Stomach smooth muscle (tissue), 2 donors: ENCODE measurements around the gene TMEM269.
"Not testable (repeated sequence)": the region's sequence is repeated elsewhere in the genome, so short reads cannot be mapped to it uniquely, and the experiment has no call there.

ENCODE experiments used
- H3K27ac ChIP-seq: one replicate; pipeline ENCODE4 v1.7.0; 2013; ENCODE audit warnings: mild to moderate bottlenecking, low read length, inconsistent platforms
- H3K27me3 ChIP-seq, 2 donors: one replicate each; pipeline ENCODE4 v1.7.0; 2013; ENCODE audit warnings: low read length in 2 of 2; ENCODE audit not compliant: insufficient read depth in 2 of 2, control insufficient read depth in 1 of 2
- H3K36me3 ChIP-seq, 2 donors: one replicate each; pipeline ENCODE4 v1.7.0; 2013; ENCODE audit warnings: low read length in 2 of 2; ENCODE audit not compliant: control insufficient read depth in 2 of 2, insufficient read depth in 2 of 2
- H3K4me1 ChIP-seq: one replicate; pipeline ENCODE4 v1.7.0; 2013; ENCODE audit warnings: low read length; ENCODE audit not compliant: control insufficient read depth, insufficient read depth
- H3K4me3 ChIP-seq, 2 donors: one replicate each; pipeline ENCODE4 v1.7.0; 2013; ENCODE audit warnings: low read length in 2 of 2
- H3K9ac ChIP-seq, 2 donors: one replicate each; pipeline ENCODE4 v1.7.0; 2013; ENCODE audit warnings: low read length in 2 of 2, mild to moderate bottlenecking in 1 of 2
- H3K9me3 ChIP-seq, 2 donors: one replicate each; pipeline ENCODE4 v1.7.0; 2013; ENCODE audit warnings: low read length in 2 of 2; ENCODE audit not compliant: control insufficient read depth in 2 of 2
- donor health status: healthy.
- donor health status: Pancreatic carcinoma.

TMEM269 gene

GRCh38 chr1:42748461-42749410, 36.1 kb upstream of the TMEM269 start:
- H3K4me3 ChIP-seq, result no peak overlapping the region
- peaks cover 24 to 48% of the 10 kb centered on the region in 2 donors for H3K36me3 ChIP-seq
- H3K9me3 ChIP-seq, result no peaks in the 10 kb centered on the region
- H3K27me3 ChIP-seq, result no peaks in the 10 kb centered on the region
- no peaks in the 10 kb centered on the region for H3K4me1 ChIP-seq
- no peak overlapping the region for H3K9ac ChIP-seq
- H3K27ac ChIP-seq, result no peak overlapping the region

GRCh38 chr1:42750041-42750440, 34.8 kb upstream of the TMEM269 start:
- Histone ChIP-seq H3K9me3 (no peaks in the 10 kb centered on the region), H3K9ac (no peak overlapping the region), H3K4me1 (no peaks in the 10 kb centered on the region), H3K4me3 (no peak overlapping the region), H3K27me3 (no peaks in the 10 kb centered on the region), H3K27ac (no peak overlapping the region), H3K36me3 (peaks cover 37 to 59% of the 10 kb centered on the region in 2 donors)

DNA sequence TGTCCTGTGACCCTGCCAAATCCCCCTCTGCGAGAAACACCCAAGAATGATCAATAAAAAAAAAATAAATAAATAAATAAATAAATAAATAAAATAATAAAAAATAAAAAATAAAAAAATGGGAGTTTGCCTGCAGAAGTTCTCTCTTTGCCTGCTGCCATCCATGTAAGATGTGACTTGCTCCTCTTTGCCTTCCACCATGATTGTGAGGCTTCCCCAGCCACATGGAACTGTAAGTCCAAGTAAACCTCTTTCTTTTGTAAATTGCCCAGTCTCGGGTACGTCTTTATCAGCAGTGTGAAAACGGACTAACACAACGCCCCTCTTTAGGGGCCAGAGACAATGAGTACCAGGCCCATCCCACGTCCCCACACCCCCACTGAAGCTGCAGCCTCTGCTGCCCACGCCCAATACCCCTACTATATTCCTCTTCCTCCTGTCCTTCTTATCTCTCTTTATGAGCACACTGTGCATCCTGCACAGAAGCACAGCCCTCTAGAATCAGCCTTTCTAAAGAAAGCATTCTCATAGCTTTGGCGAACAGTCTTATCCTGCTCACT, 33.2 kb upstream of the TMEM269 start:
- H3K9me3 ChIP-seq, H3K27ac ChIP-seq, H3K4me1 ChIP-seq, H3K27me3 ChIP-seq, H3K9ac ChIP-seq, H3K4me3 ChIP-seq: not testable (repeated sequence)
- H3K36me3 ChIP-seq, result peaks cover 52 to 65% of the 10 kb centered on the region in 2 donors

GRCh38 chr1:42752284-42752683, 32.5 kb upstream of the TMEM269 start:
- peaks cover 53 to 64% of the 10 kb centered on the region in 2 donors for H3K36me3 ChIP-seq
- H3K4me3 ChIP-seq, result no peak overlapping the region
- no peaks in the 10 kb centered on the region for H3K4me1 ChIP-seq
- no peak overlapping the region for H3K27ac ChIP-seq
- no peaks in the 10 kb centered on the region for H3K27me3 ChIP-seq
- no peaks in the 10 kb centered on the region for H3K9me3 ChIP-seq
- H3K9ac ChIP-seq, result no peak overlapping the region

GRCh38 chr1:42753070-42753469, 31.7 kb upstream of the TMEM269 start:
- Histone ChIP-seq H3K9ac (no peak overlapping the region), H3K4me1 (no peaks in the 10 kb centered on the region), H3K4me3 (no peak overlapping the region), H3K9me3 (no peaks in the 10 kb centered on the region), H3K27me3 (no peaks in the 10 kb centered on the region), H3K27ac (no peak overlapping the region), H3K36me3 (peaks cover 56 to 68% of the 10 kb centered on the region in 2 donors)

GRCh38 chr1:42756956-42757891, 27.6 kb upstream of the TMEM269 start:
- Histone ChIP-seq H3K36me3 (peaks cover 57 to 59% of the 10 kb centered on the region in 2 donors), H3K9me3 (no peaks in the 10 kb centered on the region), H3K27me3 (no peaks in the 10 kb centered on the region), H3K4me1 (no peaks in the 10 kb centered on the region), H3K27ac (no peak overlapping the region), H3K4me3 (no peak overlapping the region), H3K9ac (no peak overlapping the region)

- H3K9me3 ChIP-seq, result no peaks in the 10 kb centered on the region
- H3K36me3 ChIP-seq, result peaks cover 50 to 53% of the 10 kb centered on the region in 2 donors
- H3K4me1 ChIP-seq, result no peaks in the 10 kb centered on the region
- H3K4me3 ChIP-seq, result no peak overlapping the region
- no peak overlapping the region for H3K27ac ChIP-seq
- no peak overlapping the region for H3K9ac ChIP-seq
- no peaks in the 10 kb centered on the region for H3K27me3 ChIP-seq
Measured at GRCh38 chr1:42757892-42758275, 26.9 kb upstream of the TMEM269 start.

DNA sequence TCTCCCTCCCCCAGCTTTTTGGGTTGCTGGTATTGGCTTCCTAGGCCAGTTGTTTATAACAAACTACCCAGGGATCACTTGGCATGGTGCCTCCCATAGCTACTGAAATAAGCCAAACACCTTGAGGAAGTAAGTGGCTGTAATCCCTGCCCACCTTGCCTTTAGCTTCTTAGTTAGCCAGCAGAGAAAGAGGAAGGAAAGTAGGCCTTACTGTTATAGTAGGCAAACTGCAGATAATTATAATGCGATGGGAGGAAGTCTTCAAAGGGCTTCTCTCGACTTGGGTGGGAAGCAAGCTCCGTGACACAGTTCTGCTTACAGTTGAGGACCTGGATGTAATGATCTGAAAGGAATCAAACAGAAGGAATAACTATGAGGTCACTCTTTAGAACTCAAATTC, 26.1 kb upstream of the TMEM269 start:
- Histone ChIP-seq H3K4me1 (no peaks in the 10 kb centered on the region), H3K9me3 (no peaks in the 10 kb centered on the region), H3K4me3 (no peak overlapping the region), H3K27ac (no peak overlapping the region), H3K36me3 (peaks cover 47 to 53% of the 10 kb centered on the region in 2 donors), H3K27me3 (no peaks in the 10 kb centered on the region), H3K9ac (no peak overlapping the region)

DNA sequence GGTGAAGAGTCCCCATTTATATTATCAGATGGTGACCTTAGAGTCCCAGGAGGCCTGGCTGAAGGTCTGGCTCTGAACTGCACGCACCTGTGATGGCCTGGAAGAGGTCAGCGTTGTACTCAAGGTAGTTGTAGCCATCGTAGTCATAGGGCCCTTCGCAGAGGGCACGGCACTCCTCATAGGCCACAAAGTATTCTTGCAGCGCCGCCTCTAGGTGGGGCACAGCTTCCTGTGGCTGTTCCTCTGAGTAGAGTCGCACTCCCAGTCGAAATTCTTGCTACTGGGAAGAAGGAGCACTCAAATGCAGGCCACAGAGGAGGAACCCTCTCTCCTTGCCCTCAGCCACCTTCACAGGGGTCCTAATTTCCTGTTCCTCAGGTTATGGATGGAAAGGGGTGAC, 25.7 kb upstream of the TMEM269 start:
- Histone ChIP-seq H3K9me3 (no peaks in the 10 kb centered on the region), H3K36me3 (peaks cover 44 to 49% of the 10 kb centered on the region in 2 donors), H3K9ac (no peak overlapping the region), H3K4me3 (no peak overlapping the region), H3K27me3 (no peaks in the 10 kb centered on the region), H3K4me1 (no peaks in the 10 kb centered on the region), H3K27ac (no peak overlapping the region)

DNA sequence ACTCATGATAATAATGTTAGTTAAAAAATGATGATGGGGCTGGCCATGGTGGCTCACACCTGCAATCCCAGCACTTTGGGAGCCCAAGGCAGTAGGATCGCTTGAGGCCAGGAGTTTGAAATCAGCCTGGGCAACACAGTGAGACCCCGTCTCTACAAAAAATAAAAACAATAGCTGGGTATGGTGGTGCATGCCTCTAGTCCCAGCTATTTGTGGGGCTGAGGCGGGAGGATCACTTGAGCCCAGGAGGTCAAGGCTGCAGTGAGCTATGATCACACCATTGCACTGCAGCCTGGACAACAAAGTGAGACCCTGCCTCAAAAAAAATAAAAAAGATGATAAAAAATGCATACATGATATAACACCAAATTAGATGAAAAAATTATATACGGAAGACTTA, 23.2 kb upstream of the TMEM269 start:
- peaks cover 18% of the 10 kb centered on the region for H3K4me1 ChIP-seq
- H3K27ac ChIP-seq, result no peak overlapping the region
- H3K27me3 ChIP-seq, result no peaks in the 10 kb centered on the region
- no peaks in the 10 kb centered on the region for H3K9me3 ChIP-seq
- H3K4me3 ChIP-seq, result no peak overlapping the region
- peaks cover 20 to 25% of the 10 kb centered on the region in 2 donors for H3K36me3 ChIP-seq
- H3K9ac ChIP-seq, result no peak overlapping the region
